Endothelial cell of umbilical vein (primary cell): ENCODE results near the gene SLC7A6OS. TPM values are rescaled to one million over a fixed set of nuclear protein-coding genes. Genes with fewer than 3 reads are reported as not detected.

Experiments used
- BruUV-seq: library from RNA; stranded (reverse); fragments of 400-500 nt; replicated peaks from 2 replicates; lab custom pipeline; 2021; lab: Mats Ljungman, UMichigan
- CTCF ChIA-PET: fragments of 300-600, 350-600 bp; sonication (Branson Sonifier 250); formaldehyde crosslinking; loops from one replicate; lab custom pipeline; 2021; ENCODE audit warnings: antibody characterized with exemption, inconsistent platforms; lab: Charles Lee
- POLR2A ChIA-PET: fragments of 300-600, 350-600 bp; sonication (Branson Sonifier 250); formaldehyde crosslinking; loops from one replicate; lab custom pipeline; 2021; ENCODE audit warnings: antibody characterized with exemption, inconsistent platforms; lab: Charles Lee
- DNase-seq: peaks from one replicate; pipeline ENCODE4 v3.0.0-alpha.2; 2011; ENCODE audit warnings: low read depth, low spot score
- FAIRE-seq: peaks from 2 replicates; lab custom pipeline; 2011; peaks lifted over from hg19 to GRCh38; lab: Jason Lieb, UNC
- H2AFZ ChIP-seq: 2 replicates; pipeline ENCODE4 v1.6.0; 2012; ENCODE audit warnings: low read depth, low read length, control low read depth, inconsistent platforms
- H3K27ac ChIP-seq: 2 replicates; pipeline ENCODE4 v1.5.1; 2011; ENCODE audit warnings: low read depth, mild to moderate bottlenecking, control low read depth, low read length, moderate library complexity; ENCODE audit not compliant: insufficient read depth
- H3K27me3 ChIP-seq, 2 experiments: 2 replicates each; pipeline versions ENCODE4 v1.6.0 to v1.6.1; 2011; ENCODE audit warnings: low read length in 2 of 2, mixed read lengths in 1 of 2; ENCODE audit not compliant: control insufficient read depth in 2 of 2, insufficient read depth in 2 of 2
- H3K36me3 ChIP-seq, 2 experiments: 2 replicates in 1 of 2; 3 replicates in 1 of 2; pipeline ENCODE4 v1.5.1; 2011; ENCODE audit warnings: low read length in 2 of 2, mild to moderate bottlenecking in 1 of 2, moderate library complexity in 1 of 2; ENCODE audit not compliant: control insufficient read depth in 2 of 2, insufficient read depth in 2 of 2; ENCODE audit errors: extremely low read depth in 1 of 2
- H3K4me1 ChIP-seq: 3 replicates; pipeline ENCODE4 v1.5.1; 2011; ENCODE audit warnings: mild to moderate bottlenecking, low read length; ENCODE audit not compliant: control insufficient read depth, insufficient read depth; ENCODE audit errors: extremely low read depth
- H3K4me2 ChIP-seq: 2 replicates; pipeline ENCODE4 v1.6.1; 2011; ENCODE audit warnings: low read length, control low read depth, mixed read lengths; ENCODE audit not compliant: insufficient read depth
- H3K4me3 ChIP-seq, 3 experiments: fragments of 200-600 bp in 1 of 3; sonication (generic), shearing (Covaris generic) in 1 of 3; replicated peaks in 1 of 3; 2 replicates each; pipeline ENCODE4 v1.5.1; 2011 to 2016; ENCODE audit warnings: control low read depth in 3 of 3, low read length in 3 of 3, mild to moderate bottlenecking in 2 of 3, inconsistent platforms in 1 of 3, low read depth in 1 of 3, moderate library complexity in 1 of 3; ENCODE audit not compliant: insufficient read depth in 1 of 3
- H3K79me2 ChIP-seq: 2 replicates; pipeline ENCODE4 v1.6.0; 2012; ENCODE audit warnings: low read length, inconsistent platforms; ENCODE audit not compliant: control insufficient read depth, insufficient read depth
- H3K9ac ChIP-seq: replicated peaks from 2 replicates; pipeline ENCODE3; 2011; ENCODE audit warnings: low read length, control low read depth; ENCODE audit not compliant: insufficient read depth; ENCODE audit errors: extremely low read depth
- H3K9me1 ChIP-seq: replicated peaks from 3 replicates; pipeline ENCODE4 v1.6.0; 2011; ENCODE audit warnings: mild to moderate bottlenecking, low read length; ENCODE audit not compliant: control insufficient read depth, insufficient read depth; ENCODE audit errors: extremely low read depth
- H3K9me3 ChIP-seq: replicated peaks from 2 replicates; pipeline ENCODE4 v1.5.1; 2012; ENCODE audit warnings: low read length, inconsistent platforms; ENCODE audit not compliant: control insufficient read depth, insufficient read depth
- H4K20me1 ChIP-seq: replicated peaks from 2 replicates; pipeline ENCODE3; 2011; ENCODE audit warnings: mild to moderate bottlenecking, low read length; ENCODE audit not compliant: control insufficient read depth, insufficient read depth; ENCODE audit errors: extremely low read depth
- CTCF ChIP-seq, 2 donors: IDR thresholded peaks; 1 replicate in 1 of 2; 2 replicates in 1 of 2; pipeline ENCODE4 v1.5.1; 2011; ENCODE audit warnings: low read length in 2 of 2, mild to moderate bottlenecking in 2 of 2, moderate library complexity in 2 of 2, control low read depth in 1 of 2, inconsistent platforms in 1 of 2, low read depth in 1 of 2; ENCODE audit not compliant: insufficient read depth in 1 of 2; ENCODE audit errors: extremely low read depth in 1 of 2
- EZH2 ChIP-seq: IDR thresholded peaks from 2 replicates; pipeline ENCODE4 v1.6.1; 2012; ENCODE audit warnings: borderline replicate concordance, low read depth, mild to moderate bottlenecking, moderate library complexity, low read length, inconsistent platforms; ENCODE audit not compliant: severe bottlenecking
- FOS ChIP-seq: IDR thresholded peaks from 2 replicates; pipeline ENCODE4 v1.6.1; 2011; ENCODE audit warnings: mild to moderate bottlenecking, low read length, moderate library complexity, borderline replicate concordance; ENCODE audit not compliant: insufficient read depth
- GATA2 ChIP-seq: IDR thresholded peaks from 2 replicates; pipeline ENCODE4 v1.7.0; 2011; ENCODE audit warnings: low read depth, mild to moderate bottlenecking, moderate library complexity, mixed read lengths, low read length; ENCODE audit not compliant: insufficient read length, insufficient read depth
- JUN ChIP-seq: IDR thresholded peaks from 2 replicates; pipeline ENCODE4 v1.6.1; 2011; ENCODE audit warnings: borderline replicate concordance, low read depth; ENCODE audit not compliant: insufficient read length, insufficient read depth
- MAX ChIP-seq: IDR thresholded peaks from 2 replicates; pipeline ENCODE4 v1.6.1; 2011; ENCODE audit not compliant: insufficient read depth, insufficient read length
- MYC ChIP-seq: IDR thresholded peaks from one replicate; pipeline ENCODE4 v1.6.1; 2011; ENCODE audit warnings: mild to moderate bottlenecking, low read depth, low read length
- POLR2A ChIP-seq: IDR thresholded peaks from 2 replicates; pipeline ENCODE4 v1.6.1; 2012; ENCODE audit warnings: low read depth, mild to moderate bottlenecking, control low read depth, low read length
- POLR2AphosphoS5 ChIP-seq: IDR thresholded peaks from 2 replicates; pipeline ENCODE4 v1.6.1; 2012; ENCODE audit warnings: low read depth, mild to moderate bottlenecking, control low read depth, low read length, moderate library complexity; ENCODE audit not compliant: insufficient read depth
- dilution Hi-C: fragments of 300-500 bp; cut with MboI; formaldehyde crosslinking; loops from one replicate; pipeline ENCODE4 v1.15.0; 2019; ENCODE audit warnings: low sequenced_read_pairs; ENCODE audit not compliant: extremely low pct_ligation_motif_present
- intact Hi-C: fragments of 100-400 bp; cut with micrococcal nuclease; formaldehyde crosslinking; loops from one replicate; pipeline ENCODE4 v1.10.0; 2022
- polyA plus RNA-seq, 4 experiments: library from polyadenylated mRNA; depleted of rRNA in 3 of 4; stranded (reverse) in 3 of 4; unstranded in 1 of 4; fragments of >200 nt; gene quantifications; 2 replicates each; pipeline versions ENCODE4 v1.2.1 to v1.2.3, GENCODE V29; 2011 to 2012; ENCODE audit warnings: missing spikeins in 1 of 4
- total RNA-seq: library from RNA; stranded (reverse); gene quantifications from 2 replicates; pipeline ENCODE4 v1.2.3, GENCODE V29; 2021

The SLC7A6OS gene
- total and polyA plus RNA-seq, 2 donors (not counting 3 experiments of a cell fraction or from before 2014, with no cell fraction given) = 8.3 to 22.9 TPM

- Histone ChIP-seq H3K27me3 (no peaks in the 10 kb centered on the region), H2AFZ (no peak overlapping the region), H3K27ac (no peak overlapping the region), H3K4me2 (no peak overlapping the region), H3K9me1 (no peaks in the 10 kb centered on the region), H4K20me1 (no peaks in the 10 kb centered on the region), H3K9me3 (no peaks in the 10 kb centered on the region), H3K4me1 (no peaks in the 10 kb centered on the region), H3K79me2 (peaks cover 67% of the 10 kb centered on the region), H3K9ac (no peak overlapping the region), H3K4me3 (no peak overlapping the region), H3K36me3 (peaks cover 0 to 26% of the 10 kb centered on the region in 2 experiments)
- POLR2A ChIA-PET = no interaction called here
- CTCF ChIA-PET = interaction anchor here (1.3 to 4.0 kb wide), 2 partner anchors 11 to 13 kb away, joined by 5 to 27 read pairs; partner anchors contain the start of gene SLC7A6
- intact Hi-C loops (no loop called here), dilution Hi-C loops (no loop called here)
- no TSS peak for BruUV-seq
- DNase-seq (no peak), FAIRE-seq (no peak)
- no peak for TF ChIP-seq FOS
- no peak for TF ChIP-seq EZH2
- TF ChIP-seq MYC = no peak
- no peak for TF ChIP-seq CTCF (IDR thresholded peaks at IDR 0.05; ENCODE audit: extremely low read depth in 1 of 2, insufficient read depth in 1 of 2, low read depth in 1 of 2, low read length in 2 of 2)
- TF ChIP-seq POLR2AphosphoS5 = no peak
- TF ChIP-seq MAX = no peak
- TF ChIP-seq JUN = no peak
- no peak for TF ChIP-seq GATA2
- no peak for TF ChIP-seq POLR2A
Observed at GRCh38 chr16:68273896-68274295, 36.9 kb downstream of the SLC7A6OS start.
